SK-N-SH (cell line): ENCODE data around the gene GRM7. TPM values are rescaled to one million over a fixed set of nuclear protein-coding genes. Genes with fewer than 3 reads are reported as not detected.

Experiments used
- CTCF ChIA-PET: fragments of 300-600, 350-600 bp; formaldehyde crosslinking; extraction: SDS; loops from one replicate; lab custom pipeline; 2021; lab: Yijun Ruan, JAX
- POLR2A ChIA-PET: fragments of 350-600 bp; sonication (Branson Sonifier 250); formaldehyde crosslinking; extraction: SDS; loops from one replicate; lab custom pipeline; 2020; ENCODE audit warnings: antibody characterized with exemption, inconsistent platforms; lab: Yijun Ruan, JAX
- DNase-seq: peaks from one replicate; pipeline ENCODE4 v3.0.0; 2012
- H2AFZ ChIP-seq: fragments of 200-600 bp; sonication (generic); 2 replicates; pipeline ENCODE4 v1.8.1; 2016; ENCODE audit warnings: antibody characterized with exemption, mild to moderate bottlenecking, low read depth
- H3F3A ChIP-seq: fragments of 200-600 bp; sonication (generic); replicated peaks from 2 replicates; pipeline ENCODE3; 2016; ENCODE audit warnings: antibody characterized with exemption, mild to moderate bottlenecking; ENCODE audit not compliant: insufficient read depth
- H3K27ac ChIP-seq, 2 experiments: fragments of 200-500 bp in 1 of 2; fragments of 200-600 bp in 1 of 2; sonication (Bioruptor generic) in 1 of 2; sonication (generic), shearing (Covaris generic) in 1 of 2; 2 replicates each; pipeline versions ENCODE4 v1.5.1 to v1.6.1; 2014 to 2016; ENCODE audit warnings: low read depth in 2 of 2, inconsistent platforms in 1 of 2, low read length in 1 of 2, mild to moderate bottlenecking in 1 of 2, mixed read lengths in 1 of 2
- H3K27me3 ChIP-seq: fragments of 200-600 bp; sonication (generic), shearing (Covaris generic); 2 replicates; pipeline ENCODE4 v1.6.1; 2016; ENCODE audit warnings: mixed run types; ENCODE audit not compliant: insufficient read depth
- H3K36me3 ChIP-seq, 2 experiments: fragments of 200-500 bp in 1 of 2; fragments of 200-600 bp in 1 of 2; sonication (Bioruptor generic) in 1 of 2; sonication (generic) in 1 of 2; replicated peaks in 1 of 2; 2 replicates each; pipeline versions ENCODE3 to v1.5.1; 2014 to 2016; ENCODE audit warnings: low read length in 1 of 2, mild to moderate bottlenecking in 1 of 2; ENCODE audit not compliant: insufficient read depth in 2 of 2, control insufficient read depth in 1 of 2
- H3K4me1 ChIP-seq, 2 experiments: fragments of 200-500 bp in 1 of 2; fragments of 200-600 bp in 1 of 2; sonication (Bioruptor generic) in 1 of 2; sonication (generic), shearing (Covaris generic) in 1 of 2; 2 replicates each; pipeline versions ENCODE4 v1.5.1 to v1.6.1; 2014 to 2016; ENCODE audit warnings: low read depth in 1 of 2, low read length in 1 of 2, mixed run types in 1 of 2; ENCODE audit not compliant: insufficient read depth in 2 of 2, control insufficient read depth in 1 of 2
- H3K4me2 ChIP-seq: fragments of 200-600 bp; sonication (generic), shearing (Covaris generic); 2 replicates; pipeline ENCODE4 v1.6.1; 2017; ENCODE audit warnings: mixed run types
- H3K4me3 ChIP-seq, 2 experiments: fragments of 200-500 bp in 1 of 2; fragments of 200-600 bp in 1 of 2; sonication (Bioruptor generic) in 1 of 2; sonication (generic), shearing (Covaris generic) in 1 of 2; 2 replicates each; pipeline versions ENCODE4 v1.5.1 to v1.8.1; 2014 to 2016; ENCODE audit warnings: low read depth in 2 of 2, inconsistent platforms in 1 of 2, low read length in 1 of 2, mild to moderate bottlenecking in 1 of 2, mixed read lengths in 1 of 2, moderate library complexity in 1 of 2
- H3K79me2 ChIP-seq: fragments of 200-600 bp; sonication (generic); 2 replicates; pipeline ENCODE4 v1.8.1; 2017; ENCODE audit warnings: mild to moderate bottlenecking; ENCODE audit not compliant: insufficient read depth
- H3K9ac ChIP-seq: fragments of 200-600 bp; sonication (generic); 2 replicates; pipeline ENCODE4 v1.6.1; 2017; ENCODE audit warnings: mixed run types
- H3K9me2 ChIP-seq: fragments of 200-600 bp; sonication (generic); 2 replicates; pipeline ENCODE4 v1.6.1; 2017; ENCODE audit warnings: mixed run types
- H3K9me3 ChIP-seq: fragments of 200-600 bp; sonication (generic); 2 replicates; pipeline ENCODE4 v1.6.1; 2017; ENCODE audit warnings: mixed run types, mild to moderate bottlenecking, moderate library complexity
- H4K20me1 ChIP-seq: fragments of 200-600 bp; sonication (generic); 2 replicates; pipeline ENCODE4 v1.6.1; 2017; ENCODE audit warnings: mild to moderate bottlenecking, mixed run types; ENCODE audit not compliant: insufficient read depth
- ELF1 ChIP-seq: IDR thresholded peaks from 2 replicates; pipeline ENCODE4 v1.4.0; 2012
- EP300 ChIP-seq, 2 experiments: IDR thresholded peaks; 2 replicates each; pipeline versions ENCODE4 v1.4.0 to v1.6.1; 2012; ENCODE audit warnings: borderline replicate concordance in 1 of 2, low read depth in 1 of 2, low read length in 1 of 2
- FOSL2 ChIP-seq: IDR thresholded peaks from 2 replicates; pipeline ENCODE4 v1.4.0; 2012; ENCODE audit warnings: low read depth, mild to moderate bottlenecking, moderate library complexity, borderline replicate concordance
- FOXJ3 ChIP-seq: sonication (generic); formaldehyde crosslinking; IDR thresholded peaks from 2 replicates; pipeline ENCODE4 v1.5.1; 2020; ENCODE audit warnings: mild to moderate bottlenecking, missing genetic modification reagents
- FOXM1 ChIP-seq: IDR thresholded peaks from 2 replicates; pipeline ENCODE4 v1.4.0; 2012; ENCODE audit warnings: low read depth, mild to moderate bottlenecking
- GABPA ChIP-seq: IDR thresholded peaks from 2 replicates; pipeline ENCODE4 v1.4.0; 2012; ENCODE audit warnings: low read depth, mild to moderate bottlenecking
- GATA2 ChIP-seq: sonication (generic); formaldehyde crosslinking; IDR thresholded peaks from 2 replicates; pipeline ENCODE4 v1.5.0; 2020; ENCODE audit warnings: mild to moderate bottlenecking, missing genetic modification reagents
- IRF3 ChIP-seq: fragments of 150-350 bp; IDR thresholded peaks from 2 replicates; pipeline ENCODE4 v1.6.1; 2016; ENCODE audit warnings: mild to moderate bottlenecking, low read depth, low read length
- MAX ChIP-seq: IDR thresholded peaks from 2 replicates; pipeline ENCODE4 v1.4.0; 2012; ENCODE audit warnings: low read depth
- MEF2A ChIP-seq: IDR thresholded peaks from 2 replicates; pipeline ENCODE4 v1.4.0; 2012; ENCODE audit warnings: low read depth, borderline replicate concordance
- NFIC ChIP-seq: IDR thresholded peaks from 2 replicates; pipeline ENCODE4 v1.4.0; 2012; ENCODE audit warnings: borderline replicate concordance
- NRF1 ChIP-seq: IDR thresholded peaks from 2 replicates; pipeline ENCODE4 v1.6.1; 2012; ENCODE audit warnings: low read depth, mild to moderate bottlenecking, low read length
- POLR2AphosphoS5 ChIP-seq: IDR thresholded peaks from 2 replicates; pipeline ENCODE4 v1.6.1; 2012; ENCODE audit warnings: low read depth, low read length
- RAD21 ChIP-seq: IDR thresholded peaks from 2 replicates; pipeline ENCODE4 v1.6.1; 2012; ENCODE audit warnings: mild to moderate bottlenecking, low read length
- RCOR1 ChIP-seq: fragments of 150-350 bp; IDR thresholded peaks from 2 replicates; pipeline ENCODE4 v1.6.1; 2017; ENCODE audit warnings: antibody characterized with exemption, low read length
- RXRA ChIP-seq: IDR thresholded peaks from 2 replicates; pipeline ENCODE4 v1.4.0; 2012; ENCODE audit warnings: low read depth, mild to moderate bottlenecking, borderline replicate concordance
- SIN3A ChIP-seq: IDR thresholded peaks from 2 replicates; pipeline ENCODE4 v1.6.1; 2012; ENCODE audit warnings: low read depth, mild to moderate bottlenecking, low read length, moderate library complexity, borderline replicate concordance
- SMC3 ChIP-seq: IDR thresholded peaks from 2 replicates; pipeline ENCODE4 v1.6.1; 2012; ENCODE audit warnings: low read depth, low read length, improper control_type of control experiment
- TAF1 ChIP-seq: IDR thresholded peaks from 2 replicates; pipeline ENCODE4 v1.6.1; 2012; ENCODE audit warnings: low read depth, mild to moderate bottlenecking, low read length, moderate library complexity, borderline replicate concordance
- YY1 ChIP-seq: IDR thresholded peaks from 2 replicates; pipeline ENCODE4 v1.4.0; 2012; ENCODE audit warnings: low read depth, mild to moderate bottlenecking
- WGBS: methylation state at CpG from one replicate; pipeline ENCODE4 v1.1.6; 2017; ENCODE audit warnings: low lambda C conversion rate; 5-methylcytosine and 5-hydroxymethylcytosine counted together
- polyA plus RNA-seq, 3 experiments: library from polyadenylated mRNA; depleted of rRNA; stranded (reverse); fragments of >200 nt; gene quantifications; 2 replicates each; pipeline ENCODE4 v1.2.3, GENCODE V29; 2012
- TF ChIP-seq, protein P1 (sequence below): IDR thresholded peaks from 2 replicates; pipeline ENCODE4 v1.4.0; 2012; ENCODE audit warnings: low read depth, borderline replicate concordance

GRM7 gene
- polyA plus RNA-seq, 1 of the 3 experiments (the other 2 are of a cell fraction), result 0.03 TPM

DNA sequence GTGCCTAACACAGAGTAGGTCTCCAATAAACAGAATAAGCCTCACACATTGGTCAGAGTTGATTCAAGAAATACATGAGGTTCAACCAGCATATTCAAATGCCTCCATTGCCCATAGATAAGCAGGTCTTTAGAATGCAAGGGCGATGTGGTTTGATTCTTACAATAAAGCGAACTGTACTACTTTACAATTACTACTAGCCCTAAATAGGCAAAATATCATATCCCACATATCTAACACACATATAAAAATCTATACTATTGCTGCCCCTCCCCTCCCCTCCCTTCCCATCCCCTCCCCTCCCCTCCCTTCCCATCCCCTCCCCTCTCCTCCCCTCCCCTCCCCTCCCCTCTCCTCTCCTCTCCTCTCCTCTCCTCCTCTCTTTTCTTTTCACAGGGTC lies 6.7 kb upstream of the GRM7 start:
- Histone ChIP-seq H3K9me3 (no peaks in the 10 kb centered on the region), H3K9ac (no peak overlapping the region), H3K4me2 (no peak overlapping the region), H2AFZ (no peak overlapping the region), H3K27me3 (no peaks in the 10 kb centered on the region), H3F3A (no peaks in the 10 kb centered on the region), H3K36me3 (no peaks in the 10 kb centered on the region), H3K79me2 (no peaks in the 10 kb centered on the region), H3K4me1 (peaks cover 0 to 2% of the 10 kb centered on the region in 2 experiments; a peak in 2 of 4 replicates), H3K4me3 (no peak overlapping the region), H3K9me2 (no peaks in the 10 kb centered on the region), H4K20me1 (no peaks in the 10 kb centered on the region), H3K27ac (no peak overlapping the region)
- ChIA-PET POLR2A (no interaction called here), CTCF (no interaction called here)
- no peak for DNase-seq
- 33% methylated on average over 2 of the region's 2 CpGs for WGBS
- no peak for TF ChIP-seq GATA2 (CRISPR knock-in tag)
- TF ChIP-seq EP300 (IDR thresholded peaks at IDR 0.05; ENCODE audit: borderline replicate concordance in 1 of 2, low read depth in 1 of 2, low read length in 1 of 2), result no peak
- no peak for TF ChIP-seq FOXM1
- TF ChIP-seq GABPA, result no peak
- TF ChIP-seq FOSL2, result no peak
- no peak for TF ChIP-seq RXRA
- no peak for TF ChIP-seq ELF1
- TF ChIP-seq NFIC, result no peak
- TF ChIP-seq RAD21, result no peak
- TF ChIP-seq YY1, result no peak
- TF ChIP-seq FOXJ3, result no peak
- TF ChIP-seq SIN3A, result no peak
- no peak for TF ChIP-seq RCOR1
- TF ChIP-seq IRF3, result no peak
- TF ChIP-seq MEF2A, result no peak

GRCh38 chr3:6857510-6857909 lies 3.4 kb upstream of the GRM7 start:
- ChIA-PET POLR2A (no interaction called here), CTCF (no interaction called here)
- no peak overlapping the region for H2AFZ ChIP-seq
- no peak overlapping the region for H3K9ac ChIP-seq
- no peaks in the 10 kb centered on the region for H3K27me3 ChIP-seq
- H3K9me3 ChIP-seq, result no peaks in the 10 kb centered on the region
- no peak overlapping the region for H3K4me3 ChIP-seq
- no peaks in the 10 kb centered on the region for H3K36me3 ChIP-seq
- H3K4me1 ChIP-seq, result peaks cover 0 to 17% of the 10 kb centered on the region in 2 experiments; a peak in 2 of 4 replicates
- H4K20me1 ChIP-seq, result no peaks in the 10 kb centered on the region
- no peak overlapping the region for H3K4me2 ChIP-seq
- TF ChIP-seq TAF1, result no peak
- no peak for TF ChIP-seq POLR2AphosphoS5
- TF ChIP-seq, protein P1, sequence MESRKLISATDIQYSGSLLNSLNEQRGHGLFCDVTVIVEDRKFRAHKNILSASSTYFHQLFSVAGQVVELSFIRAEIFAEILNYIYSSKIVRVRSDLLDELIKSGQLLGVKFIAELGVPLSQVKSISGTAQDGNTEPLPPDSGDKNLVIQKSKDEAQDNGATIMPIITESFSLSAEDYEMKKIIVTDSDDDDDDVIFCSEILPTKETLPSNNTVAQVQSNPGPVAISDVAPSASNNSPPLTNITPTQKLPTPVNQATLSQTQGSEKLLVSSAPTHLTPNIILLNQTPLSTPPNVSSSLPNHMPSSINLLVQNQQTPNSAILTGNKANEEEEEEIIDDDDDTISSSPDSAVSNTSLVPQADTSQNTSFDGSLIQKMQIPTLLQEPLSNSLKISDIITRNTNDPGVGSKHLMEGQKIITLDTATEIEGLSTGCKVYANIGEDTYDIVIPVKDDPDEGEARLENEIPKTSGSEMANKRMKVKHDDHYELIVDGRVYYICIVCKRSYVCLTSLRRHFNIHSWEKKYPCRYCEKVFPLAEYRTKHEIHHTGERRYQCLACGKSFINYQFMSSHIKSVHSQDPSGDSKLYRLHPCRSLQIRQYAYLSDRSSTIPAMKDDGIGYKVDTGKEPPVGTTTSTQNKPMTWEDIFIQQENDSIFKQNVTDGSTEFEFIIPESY, result no peak
- no peak for TF ChIP-seq IRF3
- TF ChIP-seq NRF1, result no peak
- TF ChIP-seq EP300 (IDR thresholded peaks at IDR 0.05; ENCODE audit: borderline replicate concordance in 1 of 2, low read depth in 1 of 2, low read length in 1 of 2), result no peak
- TF ChIP-seq MAX, result no peak
- TF ChIP-seq NFIC, result no peak
- TF ChIP-seq RXRA, result no peak
- no peak for TF ChIP-seq FOSL2
- TF ChIP-seq SMC3, result no peak
- TF ChIP-seq RCOR1, result no peak
- DNase-seq, result no peak
- no peak overlapping the region for H3K27ac ChIP-seq
- H3F3A ChIP-seq, result no peaks in the 10 kb centered on the region
- no peaks in the 10 kb centered on the region for H3K79me2 ChIP-seq
- 20% methylated on average over 5 of the region's 5 CpGs for WGBS
- H3K9me2 ChIP-seq, result no peaks in the 10 kb centered on the region
